Ecto neural progenitor cell (in vitro differentiated cells): ENCODE results near the gene S100A10.

Experiments used
- DNase-seq: peaks from one replicate; pipeline ENCODE4 v3.0.0-alpha.2; 2018; ENCODE audit warnings: low spot score

The S100A10 gene

GRCh38 chr1:151935894-151936602 lies 57.6 kb downstream of the S100A10 start:
- no peak for DNase-seq

- DNase-seq: no peak
These were observed 58.5 kb downstream of the S100A10 start for GRCh38 chr1:151935154-151935553.

DNA sequence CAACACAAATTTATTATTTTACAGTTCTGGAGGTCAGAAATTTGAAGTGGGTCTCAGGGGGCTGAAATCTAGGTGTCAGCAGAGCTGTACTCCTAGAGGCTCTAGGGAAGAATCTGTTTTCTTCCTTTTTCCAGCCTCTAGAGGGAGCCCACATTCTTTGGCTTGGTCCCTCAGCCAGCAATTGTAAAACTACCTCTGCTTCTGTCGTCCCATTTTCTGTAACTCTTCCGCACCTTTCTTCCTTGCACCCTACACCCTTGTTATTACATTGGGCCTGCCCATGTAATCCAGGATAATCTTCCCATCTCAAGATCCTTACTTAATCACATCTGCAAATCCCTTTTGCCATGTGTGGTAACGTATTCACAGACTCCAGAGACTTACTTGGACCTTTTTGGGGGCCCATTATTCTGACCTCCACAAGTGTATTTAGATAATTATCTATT lies 59.6 kb downstream of the S100A10 start:
- no peak for DNase-seq
